Uterus (tissue), 2 donors: Measurements from ENCODE around the gene LIG1.

ENCODE experiments used
- POLR2A ChIP-seq, 2 donors: fragments of 450-650 bp; IDR thresholded peaks; one replicate each; pipeline ENCODE4 v1.6.1; 2016; ENCODE audit warnings: antibody characterized with exemption in 2 of 2, mild to moderate bottlenecking in 1 of 2, moderate library complexity in 1 of 2
- TF ChIP-seq, protein P1 (sequence below), 4 experiments: fragments of 200-600 bp in 2 of 4; fragments of 450-650 bp in 2 of 4; sonication (generic) in 2 of 4; IDR thresholded peaks; one replicate each; pipeline ENCODE4 v1.5.1; 2016 to 2019; ENCODE audit warnings: antibody characterized with exemption in 4 of 4, mild to moderate bottlenecking in 2 of 4, moderate library complexity in 1 of 4

DNA sequence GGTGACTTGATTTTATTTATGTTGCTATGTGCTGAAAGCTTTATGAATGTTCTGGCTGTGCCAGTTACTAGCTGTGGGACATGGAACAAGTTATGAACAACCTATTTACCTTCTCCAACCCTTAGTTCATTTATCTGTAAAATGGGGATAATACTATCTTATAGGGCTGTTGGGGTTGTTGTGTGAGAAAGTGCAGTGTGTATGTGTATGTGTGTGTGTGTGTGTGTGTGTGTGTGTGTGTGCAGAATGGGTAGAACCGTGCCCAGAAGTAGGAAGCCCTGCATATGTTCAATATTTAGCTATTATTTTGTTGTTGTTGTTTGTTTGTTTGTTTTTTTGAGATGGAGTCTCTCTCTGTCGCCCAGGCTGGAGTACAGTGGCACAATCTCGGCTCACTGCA, 20.7 kb upstream of the LIG1 start:
- TF ChIP-seq, protein P1, sequence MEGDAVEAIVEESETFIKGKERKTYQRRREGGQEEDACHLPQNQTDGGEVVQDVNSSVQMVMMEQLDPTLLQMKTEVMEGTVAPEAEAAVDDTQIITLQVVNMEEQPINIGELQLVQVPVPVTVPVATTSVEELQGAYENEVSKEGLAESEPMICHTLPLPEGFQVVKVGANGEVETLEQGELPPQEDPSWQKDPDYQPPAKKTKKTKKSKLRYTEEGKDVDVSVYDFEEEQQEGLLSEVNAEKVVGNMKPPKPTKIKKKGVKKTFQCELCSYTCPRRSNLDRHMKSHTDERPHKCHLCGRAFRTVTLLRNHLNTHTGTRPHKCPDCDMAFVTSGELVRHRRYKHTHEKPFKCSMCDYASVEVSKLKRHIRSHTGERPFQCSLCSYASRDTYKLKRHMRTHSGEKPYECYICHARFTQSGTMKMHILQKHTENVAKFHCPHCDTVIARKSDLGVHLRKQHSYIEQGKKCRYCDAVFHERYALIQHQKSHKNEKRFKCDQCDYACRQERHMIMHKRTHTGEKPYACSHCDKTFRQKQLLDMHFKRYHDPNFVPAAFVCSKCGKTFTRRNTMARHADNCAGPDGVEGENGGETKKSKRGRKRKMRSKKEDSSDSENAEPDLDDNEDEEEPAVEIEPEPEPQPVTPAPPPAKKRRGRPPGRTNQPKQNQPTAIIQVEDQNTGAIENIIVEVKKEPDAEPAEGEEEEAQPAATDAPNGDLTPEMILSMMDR (IDR thresholded peaks at IDR 0.05), result no peak
- no peak for TF ChIP-seq POLR2A (IDR thresholded peaks at IDR 0.05)
